Medulla oblongata (tissue), 1 donor: ENCODE results near the gene EML3.
A peak's percentile ranks its signal among the peaks of the same experiment; 100 is the strongest.
"Not testable (repeated sequence)": the region's sequence is repeated elsewhere in the genome, so short reads cannot be mapped to it uniquely, and the experiment has no call there.

Experiments used
- DNase-seq: peaks from one replicate; pipeline ENCODE4 v3.0.0-alpha.2; 2015; ENCODE audit errors: extremely low spot score

EML3 gene

GRCh38 chr11:62599069-62599696 lies 13.4 kb downstream of the EML3 start:
- peak; percentile 96 for DNase-seq

DNA sequence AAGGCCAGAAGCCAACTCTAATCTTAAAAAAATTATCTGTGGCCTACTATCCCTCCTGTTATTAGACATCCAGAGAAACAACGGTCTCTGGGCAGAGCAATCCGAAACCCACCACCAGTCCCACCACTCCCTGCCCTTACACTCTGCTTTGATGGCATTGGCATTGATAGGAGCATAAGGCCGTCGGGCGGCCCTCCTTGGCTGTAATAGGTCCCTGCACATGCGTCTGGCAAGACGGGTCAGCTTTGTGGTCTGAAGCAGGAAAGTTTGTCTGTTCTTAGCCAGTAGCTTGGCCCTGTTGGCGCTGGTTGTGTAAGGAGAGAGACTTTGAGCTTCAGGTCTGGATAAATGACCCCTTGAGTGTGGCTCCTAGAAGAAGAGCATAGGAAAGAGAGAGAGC lies 17.5 kb downstream of the EML3 start:
- DNase-seq, result no peak

DNA sequence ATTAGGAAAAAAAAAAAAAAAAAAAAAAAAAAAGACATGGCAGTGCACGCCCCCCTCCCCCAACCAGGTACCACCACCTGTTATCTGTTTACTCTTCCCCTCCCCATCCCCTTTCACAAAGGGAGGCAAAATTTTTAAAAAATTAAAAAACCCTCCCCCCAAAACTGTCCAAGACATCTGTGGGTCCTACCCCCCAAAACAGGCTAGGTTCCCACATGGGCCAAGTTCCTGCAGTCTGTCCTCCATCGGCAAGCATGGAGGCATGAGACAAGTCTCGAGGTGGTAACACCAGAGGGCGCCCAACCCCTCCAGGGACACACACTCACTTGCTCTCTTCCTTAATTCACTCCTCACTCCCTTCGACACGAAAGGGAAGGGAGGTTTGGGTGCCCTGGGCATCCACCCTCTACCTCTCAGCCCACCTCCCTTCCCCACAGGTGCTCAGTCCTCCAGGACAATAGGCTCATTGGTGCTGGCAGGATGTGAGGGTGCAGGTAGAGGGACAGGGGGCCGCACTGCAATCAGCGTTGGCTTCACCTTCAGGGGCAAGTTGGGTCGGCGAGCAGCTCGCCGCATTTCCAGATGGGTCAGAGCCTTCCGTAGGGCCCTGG lies 19.0 kb downstream of the EML3 start:
- peak; percentile 81 for DNase-seq

DNA sequence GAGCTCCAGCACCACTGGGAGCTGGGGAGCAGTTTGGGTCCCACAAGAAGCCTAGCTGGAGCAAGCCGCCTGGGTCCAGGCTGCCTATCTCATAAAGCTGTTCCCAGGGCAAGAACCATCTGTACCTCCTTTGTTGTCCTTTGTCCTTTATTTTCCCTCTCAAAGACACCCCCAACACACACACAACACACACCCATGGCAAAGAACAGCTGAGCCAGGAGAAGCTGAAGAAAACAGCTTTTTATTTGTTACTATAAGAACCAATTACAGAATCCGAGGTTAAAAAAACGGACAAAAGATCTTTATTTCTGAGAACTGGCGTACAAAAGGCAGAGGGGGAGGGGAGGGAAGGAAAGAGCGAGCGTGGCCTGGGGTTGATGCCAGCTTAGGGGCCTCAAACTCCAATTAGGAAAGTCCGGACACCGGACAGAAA lies 19.6 kb downstream of the EML3 start:
- DNase-seq, result peak; percentile 76

DNA sequence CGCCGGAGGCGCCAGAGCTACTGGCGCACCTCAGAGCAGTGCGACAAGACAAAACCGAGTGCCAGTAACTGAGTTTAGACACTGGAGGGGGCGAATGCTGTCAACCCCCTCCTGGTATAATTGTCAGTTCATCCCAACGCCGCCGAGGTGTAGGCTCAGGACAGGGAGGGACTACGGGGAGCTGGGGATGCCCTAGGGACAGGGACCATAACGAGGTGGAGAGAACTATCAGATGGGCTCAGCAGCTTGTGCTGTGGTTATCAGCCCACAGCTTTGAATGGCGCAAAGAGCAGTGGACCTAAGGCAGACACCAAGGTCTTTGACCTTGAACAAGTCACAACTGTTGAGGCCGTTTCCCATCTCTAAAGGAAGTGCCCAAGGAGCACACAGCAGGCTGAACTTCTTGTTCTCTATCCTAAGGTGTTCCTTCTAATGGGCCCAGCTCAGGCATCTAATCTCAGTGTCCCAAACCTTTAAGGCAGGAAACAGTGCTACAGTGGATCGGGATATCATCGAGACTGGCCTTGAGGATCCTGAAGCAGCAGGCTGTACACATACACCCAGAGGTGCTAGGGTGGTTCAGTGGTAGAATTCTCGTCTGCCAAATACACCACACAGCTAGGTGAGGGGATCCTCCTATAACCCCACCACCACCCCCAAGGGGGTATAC lies 20.3 kb downstream of the EML3 start:
- DNase-seq, result peak; percentile 42

GRCh38 chr11:62591448-62592145 lies 21.0 kb downstream of the EML3 start, which contains the start of gene TUT1:
TUT1 (minus strand) TSS chr11:62591523; CDS start chr11:62591485, 38 bp downstream.
- peak; percentile 99 for DNase-seq

- DNase-seq, result no peak
Observed at GRCh38 chr11:62588966-62589637, 23.5 kb downstream of the EML3 start.

DNA sequence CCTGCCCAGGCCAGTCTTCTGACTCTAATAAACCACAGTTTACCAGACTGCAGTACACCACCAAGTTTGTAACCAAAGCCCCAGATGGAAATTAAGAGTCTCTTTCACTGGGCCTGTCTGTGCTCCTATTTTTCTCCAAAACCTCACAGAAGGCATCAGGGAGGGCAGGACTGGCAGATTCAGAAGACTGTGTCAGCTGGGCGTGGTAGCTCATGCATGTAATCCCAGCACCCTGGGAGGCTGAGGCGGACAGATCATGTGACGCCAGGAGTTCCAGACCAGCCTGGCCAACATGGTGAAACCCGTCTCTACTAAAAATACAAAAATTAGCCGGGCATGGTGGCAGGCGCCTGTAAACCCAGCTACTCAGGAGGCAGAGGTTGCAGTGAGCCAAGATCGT lies 27.2 kb downstream of the EML3 start:
- DNase-seq, result not testable (repeated sequence)

DNA sequence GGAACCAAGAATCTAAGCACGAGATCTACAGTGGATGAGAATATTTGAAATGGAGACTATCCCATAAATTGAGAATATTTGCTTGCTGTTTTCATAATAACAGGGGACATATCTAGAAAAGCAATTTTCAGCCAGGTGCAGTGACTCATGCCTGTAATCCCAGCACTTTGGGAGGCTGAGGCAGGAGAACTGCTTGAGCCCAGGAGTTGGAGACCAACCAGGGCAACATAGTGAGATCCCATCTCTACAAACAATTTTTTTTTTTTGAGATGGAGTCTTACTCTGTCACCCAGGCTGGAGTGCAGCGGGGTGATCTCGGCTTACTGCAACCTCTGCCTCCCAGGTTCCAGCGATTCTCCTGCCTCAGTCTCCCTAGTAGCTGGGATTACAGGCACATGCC lies 30.8 kb downstream of the EML3 start:
- DNase-seq, result not testable (repeated sequence)

- DNase-seq, result no peak
Observed at GRCh38 chr11:62580959-62581715, 31.4 kb downstream of the EML3 start.

GRCh38 chr11:62579252-62579651 lies 33.3 kb downstream of the EML3 start:
- DNase-seq, result no peak

GRCh38 chr11:62578541-62578940 lies 34.0 kb downstream of the EML3 start:
- no peak for DNase-seq

GRCh38 chr11:62577046-62577714 lies 35.4 kb downstream of the EML3 start:
- no peak for DNase-seq

DNA sequence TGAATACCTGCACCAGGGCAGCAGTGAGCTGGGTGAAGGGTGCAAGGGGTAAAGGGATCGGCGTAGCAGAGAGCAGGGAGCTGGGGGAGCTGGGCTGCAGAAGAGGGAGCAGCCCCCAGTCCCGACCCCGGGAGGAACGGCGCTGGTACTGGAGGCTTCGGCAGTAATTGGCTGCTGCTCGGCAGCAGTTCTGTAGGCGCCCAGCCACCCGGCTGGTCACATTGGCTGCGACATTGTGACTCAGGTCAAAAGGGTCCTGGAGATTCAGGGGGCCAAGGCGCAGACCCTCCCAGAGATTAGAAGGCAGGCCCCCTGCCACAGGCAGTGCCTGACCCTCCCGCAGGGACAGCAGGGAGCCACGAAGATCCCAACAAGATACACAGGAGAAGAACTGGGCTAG lies 36.7 kb downstream of the EML3 start:
- no peak for DNase-seq

GRCh38 chr11:62575156-62575555 lies 37.4 kb downstream of the EML3 start:
- no peak for DNase-seq

- DNase-seq, result peak; percentile 45
Observed at GRCh38 chr11:62574363-62575071, 38.1 kb downstream of the EML3 start.

DNA sequence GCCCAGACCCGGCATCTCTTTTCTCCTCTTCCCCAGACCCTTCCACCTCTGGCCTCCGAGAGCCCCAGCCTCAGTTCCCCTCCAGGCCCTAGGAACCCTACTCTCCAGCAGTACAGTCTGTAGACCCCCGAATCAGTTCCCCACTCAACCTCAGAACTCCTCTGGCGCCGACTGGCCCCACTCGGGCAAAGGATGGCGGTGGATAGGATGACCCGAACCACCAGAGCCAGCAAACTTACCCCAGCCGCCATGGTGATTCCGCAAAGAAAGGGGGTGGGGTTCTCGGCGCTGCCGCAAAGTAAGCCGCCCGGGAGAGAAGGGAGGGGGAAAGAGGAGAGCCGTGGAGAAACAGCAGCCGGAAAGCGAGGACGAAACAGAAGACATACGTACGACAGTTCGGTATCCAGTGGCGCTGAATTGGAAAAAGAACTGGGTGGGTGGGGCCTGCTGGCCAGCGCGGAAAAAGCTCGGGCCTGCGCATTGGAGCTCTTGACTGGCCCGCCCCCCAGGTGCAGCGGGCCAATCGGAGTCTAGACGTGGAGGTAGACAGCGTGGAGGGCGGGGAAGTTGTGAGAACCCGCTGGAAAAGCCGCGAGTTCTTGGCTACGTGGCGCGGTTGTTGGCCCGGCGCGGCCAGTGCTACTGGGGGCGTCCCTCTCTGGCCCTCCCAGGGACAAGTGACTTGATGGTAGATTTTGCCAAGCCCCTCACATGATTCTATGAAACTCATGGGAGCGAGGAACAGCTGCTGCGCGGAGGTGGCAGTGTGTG lies 38.8 kb downstream of the EML3 start, which contains the start of gene EEF1G:
EEF1G (minus strand) TSS at position 300 of the 771 bp plus-strand sequence; CDS start at position 251, 49 bp downstream.
- DNase-seq, result peak; percentile 100

GRCh38 chr11:62573006-62573591 lies 39.5 kb downstream of the EML3 start:
- DNase-seq, result no peak

DNA sequence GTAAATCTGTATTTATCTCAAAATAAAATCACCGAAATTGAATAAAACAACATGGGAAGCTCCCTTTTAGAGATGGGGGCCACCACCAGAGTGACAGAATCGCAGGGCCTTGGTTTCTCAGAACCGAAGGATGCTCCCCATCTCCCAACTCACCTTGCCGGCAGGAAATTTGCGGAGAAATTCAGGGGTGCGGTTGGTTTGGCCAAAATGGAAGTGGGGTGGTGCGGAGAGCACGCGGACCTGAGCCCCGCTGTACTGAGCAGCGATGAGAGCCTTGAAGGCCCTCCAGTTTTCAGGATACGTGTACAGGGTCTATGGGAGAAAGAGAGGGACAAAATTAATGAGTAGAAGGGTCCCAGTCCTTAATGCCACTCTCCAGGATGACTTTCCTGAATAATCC lies 40.1 kb downstream of the EML3 start:
- DNase-seq, result no peak
